Measurements from ENCODE around the gene SEC23IP.

SEC23IP gene

DNA sequence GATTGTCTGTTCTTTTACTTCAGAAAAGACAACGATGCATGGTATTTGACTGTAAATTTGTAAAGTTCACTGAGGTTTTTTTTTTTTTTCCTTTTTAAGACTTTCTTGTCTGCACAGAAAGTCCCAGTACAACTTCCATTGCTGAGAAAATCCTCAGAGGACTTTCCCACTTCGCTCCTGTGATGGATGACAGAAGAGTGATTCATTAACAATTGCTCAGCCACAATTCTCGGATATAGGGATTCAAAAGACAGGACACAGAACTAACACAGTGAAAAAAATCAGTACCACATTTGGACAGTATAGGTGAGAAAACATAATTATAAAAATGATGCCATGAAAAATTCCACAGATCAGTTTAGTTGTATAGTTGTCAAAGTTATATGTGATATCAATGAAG lies 48.0 kb downstream of the SEC23IP start:
- no peak for DNase-seq (ENCODE audit: low spot score)

DNA sequence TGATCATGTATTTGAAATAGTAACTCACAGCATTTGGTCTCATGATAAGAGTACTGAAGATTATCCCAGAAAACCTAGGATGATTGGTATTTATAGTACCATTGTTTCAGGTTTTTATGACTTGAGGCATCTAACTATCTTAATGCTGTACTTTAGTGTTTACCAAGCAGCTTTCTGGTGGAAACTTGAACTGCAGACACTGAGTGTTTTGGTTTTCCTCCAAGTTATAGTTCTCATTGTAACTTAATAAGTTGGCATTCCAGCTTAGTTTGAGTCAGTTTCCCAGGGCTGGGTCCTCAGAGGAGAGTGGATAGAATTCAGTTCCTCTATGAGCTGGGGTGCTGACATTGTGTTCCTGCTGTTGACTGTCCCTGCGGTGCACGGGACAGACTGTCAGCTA lies 50.4 kb downstream of the SEC23IP start:
- DNase-seq (ENCODE audit: low spot score) = no peak

DNA sequence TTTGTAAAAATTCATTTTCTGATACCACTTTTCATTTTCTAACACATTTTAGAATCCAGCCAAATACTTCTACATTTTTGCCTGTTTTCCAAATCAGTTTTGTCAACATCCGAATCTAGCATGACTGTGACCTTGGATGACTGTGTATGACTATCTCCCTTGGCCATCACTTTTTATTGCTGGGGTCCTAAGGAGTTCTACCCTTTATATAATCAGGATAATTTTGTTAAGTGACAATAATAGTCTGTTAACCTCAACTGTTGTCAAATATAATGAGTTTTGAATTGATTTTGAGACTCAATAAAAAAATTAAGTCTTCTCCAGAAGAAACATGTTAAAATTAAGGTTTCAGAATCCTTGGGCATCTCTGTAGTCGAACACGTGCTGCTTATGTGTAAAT lies 53.3 kb downstream of the SEC23IP start:
- no peak for DNase-seq (ENCODE audit: low spot score)

DNA sequence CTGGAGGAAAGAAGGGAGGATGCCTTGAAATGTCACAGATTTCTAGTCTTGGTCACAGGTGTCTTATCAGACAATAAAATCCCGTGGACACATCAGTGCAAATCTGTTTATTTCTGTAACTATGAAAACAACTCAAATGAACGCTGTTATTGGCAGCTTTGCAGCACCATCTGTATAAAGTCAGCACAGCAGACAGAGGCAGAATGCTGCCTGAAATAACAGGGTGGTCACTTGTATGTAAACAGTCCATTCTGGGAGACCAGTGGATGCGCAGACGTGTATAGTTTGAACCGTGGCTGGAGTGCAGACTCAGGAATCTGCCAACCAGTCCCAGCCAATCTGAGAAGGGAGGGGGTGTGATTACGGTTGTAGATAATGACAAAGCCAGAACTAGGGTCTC lies 54.8 kb downstream of the SEC23IP start:
- DNase-seq (ENCODE audit: low spot score) = no peak

DNA sequence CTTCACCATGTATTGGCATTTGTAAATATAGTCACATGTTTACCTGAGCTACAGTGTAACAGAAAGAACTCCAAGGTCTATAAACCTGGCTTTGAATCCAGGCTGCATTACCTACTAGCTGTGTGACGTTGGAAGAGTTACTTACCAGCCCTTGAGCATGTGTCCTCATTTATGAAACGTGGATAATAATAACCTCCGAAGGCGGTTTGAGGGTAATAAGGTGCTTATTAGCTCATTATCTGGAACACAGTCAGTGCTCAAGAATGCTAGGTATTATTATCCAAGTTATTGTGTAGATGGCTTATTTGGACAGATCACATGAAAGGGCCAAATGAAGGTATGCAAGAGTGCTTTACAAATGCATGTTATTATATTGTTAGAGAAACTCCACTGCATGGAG lies 64.9 kb downstream of the SEC23IP start:
- DNase-seq (ENCODE audit: low spot score) = no peak

DNA sequence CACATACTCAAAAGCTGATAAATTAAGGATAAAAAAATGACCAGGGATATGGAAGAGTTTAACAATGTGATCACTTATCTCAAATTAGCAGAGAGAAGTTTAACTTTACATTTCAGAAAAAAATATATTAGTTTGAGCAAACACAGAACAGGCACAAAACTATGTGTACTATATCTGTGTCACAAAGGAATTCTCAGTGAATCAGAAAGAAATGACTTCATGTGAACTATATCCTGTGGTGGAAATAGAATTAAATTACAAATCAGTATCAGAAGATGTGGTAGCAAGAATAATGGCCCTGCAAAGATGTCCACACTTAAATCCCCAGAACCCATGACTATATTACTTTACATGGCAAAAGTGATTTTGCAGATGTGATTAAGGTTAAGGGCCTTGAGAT lies 70.3 kb downstream of the SEC23IP start:
- no peak for DNase-seq (ENCODE audit: low spot score)

DNA sequence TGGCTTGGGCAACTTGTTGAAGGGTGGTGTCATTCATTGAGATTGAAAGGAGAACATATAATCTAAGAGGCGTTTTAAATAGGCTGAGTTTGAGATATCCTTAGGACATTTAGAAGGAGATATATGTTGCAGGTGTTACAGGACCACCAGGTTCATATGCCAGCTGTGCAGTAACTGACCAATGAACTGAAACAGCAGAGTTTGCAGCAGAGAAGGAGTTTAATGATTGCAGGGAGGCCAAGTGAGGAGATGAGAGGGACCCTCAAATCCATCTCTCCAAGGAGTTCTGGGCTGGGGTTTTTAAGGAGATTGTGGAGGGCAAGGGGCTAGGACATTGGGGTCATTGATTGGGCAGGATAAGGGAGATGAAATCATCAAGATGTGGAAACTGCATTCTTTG lies 74.5 kb downstream of the SEC23IP start:
- DNase-seq (ENCODE audit: low spot score) = no peak

DNA sequence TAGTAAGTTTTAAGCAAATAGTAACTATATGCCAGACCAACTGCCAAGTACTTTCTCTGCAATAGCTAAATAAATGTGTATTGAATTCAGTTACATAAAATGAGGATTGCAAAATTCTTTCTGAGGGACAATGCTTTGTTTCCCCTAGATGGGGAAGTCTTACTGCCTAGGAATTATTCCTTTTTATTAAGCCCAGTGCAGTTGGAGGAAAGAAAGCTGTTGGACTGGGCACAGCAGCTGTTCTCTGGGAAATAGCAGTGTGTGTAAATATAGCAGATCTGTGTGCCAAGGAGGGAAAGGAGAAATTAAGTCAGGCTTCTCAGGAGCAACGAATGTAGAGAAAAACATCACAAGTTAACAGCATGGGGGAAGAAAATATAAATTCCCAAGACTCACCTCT lies 77.1 kb downstream of the SEC23IP start:
- DNase-seq (ENCODE audit: low spot score) = no peak

DNA sequence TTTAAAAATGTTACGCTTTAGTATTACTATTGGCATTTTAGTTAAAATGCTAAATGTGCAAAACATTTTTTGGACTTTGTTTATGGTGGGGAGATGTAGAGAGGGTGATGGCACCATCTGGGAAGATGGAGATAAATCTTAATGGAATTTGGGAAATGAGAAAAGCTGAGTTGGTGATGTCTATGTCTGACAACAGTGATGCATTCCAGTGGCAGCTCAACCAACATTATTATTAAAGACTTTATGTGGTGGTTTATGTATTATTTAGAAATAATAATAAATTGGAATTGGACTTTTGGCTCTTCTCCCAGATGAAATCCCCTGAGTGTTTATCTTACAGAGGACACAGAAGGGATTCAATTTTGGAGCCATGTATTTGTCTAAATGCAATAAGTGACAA lies 77.6 kb downstream of the SEC23IP start:
- DNase-seq (ENCODE audit: low spot score) = no peak

DNA sequence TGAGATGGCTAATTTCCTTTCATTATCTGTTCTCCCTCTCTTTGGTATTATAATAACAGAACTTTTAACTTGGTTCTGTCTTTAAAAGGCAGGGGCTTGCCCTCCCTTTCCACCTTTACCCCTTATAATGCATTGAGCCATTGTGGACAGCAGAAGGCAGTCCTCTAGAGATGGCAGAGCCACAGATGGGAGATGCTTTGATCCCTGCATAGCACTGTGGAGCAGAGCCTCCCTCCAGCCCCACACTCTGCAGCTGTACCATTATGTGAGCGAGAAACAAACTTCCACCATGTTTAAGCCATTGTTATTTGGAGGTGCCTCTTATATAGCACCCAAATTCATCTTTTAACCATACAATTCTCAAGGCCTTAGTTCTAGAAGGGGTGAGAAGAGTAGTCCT lies 78.4 kb downstream of the SEC23IP start:
- DNase-seq (ENCODE audit: low spot score) = no peak

DNA sequence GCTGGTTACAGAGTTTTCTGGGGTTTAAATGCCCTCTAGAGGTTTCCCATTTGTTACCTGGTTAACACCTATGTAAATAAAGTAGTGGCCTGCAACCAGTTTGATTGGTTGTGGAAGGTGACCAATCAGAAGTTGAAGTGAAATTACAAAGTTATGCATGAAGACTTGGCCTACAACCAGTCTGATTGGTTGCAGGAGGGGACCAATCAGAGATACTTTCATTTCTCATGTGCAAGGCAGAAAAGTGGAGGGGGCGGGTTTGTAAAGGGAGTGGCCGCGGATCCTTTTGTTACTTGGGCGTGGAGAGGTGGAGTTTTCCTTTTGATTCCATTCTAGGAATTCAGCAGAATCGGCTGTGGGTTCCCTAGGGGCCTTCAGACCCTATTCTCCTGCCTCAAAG lies 80.8 kb downstream of the SEC23IP start:
- DNase-seq (ENCODE audit: low spot score) = no peak

DNA sequence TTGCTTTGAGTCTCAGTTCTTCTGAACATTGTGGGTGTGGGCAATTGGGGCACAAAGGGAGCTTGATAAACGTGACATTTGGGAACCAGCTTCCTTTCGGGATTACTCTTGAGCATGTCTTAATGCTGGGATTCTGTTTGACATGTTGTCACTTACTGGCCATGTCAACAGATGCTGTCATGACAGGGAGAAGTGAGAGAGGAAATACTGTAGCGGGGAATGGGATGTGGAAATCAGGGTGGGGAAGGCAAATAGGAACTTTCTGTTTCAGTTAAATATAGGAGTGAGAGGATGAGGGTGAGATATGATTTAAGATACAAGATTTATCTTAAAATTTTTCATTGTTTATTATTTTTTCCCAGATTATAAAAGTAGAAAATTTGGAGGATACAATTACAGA lies 83.9 kb downstream of the SEC23IP start:
- no peak for DNase-seq (ENCODE audit: low spot score)

DNA sequence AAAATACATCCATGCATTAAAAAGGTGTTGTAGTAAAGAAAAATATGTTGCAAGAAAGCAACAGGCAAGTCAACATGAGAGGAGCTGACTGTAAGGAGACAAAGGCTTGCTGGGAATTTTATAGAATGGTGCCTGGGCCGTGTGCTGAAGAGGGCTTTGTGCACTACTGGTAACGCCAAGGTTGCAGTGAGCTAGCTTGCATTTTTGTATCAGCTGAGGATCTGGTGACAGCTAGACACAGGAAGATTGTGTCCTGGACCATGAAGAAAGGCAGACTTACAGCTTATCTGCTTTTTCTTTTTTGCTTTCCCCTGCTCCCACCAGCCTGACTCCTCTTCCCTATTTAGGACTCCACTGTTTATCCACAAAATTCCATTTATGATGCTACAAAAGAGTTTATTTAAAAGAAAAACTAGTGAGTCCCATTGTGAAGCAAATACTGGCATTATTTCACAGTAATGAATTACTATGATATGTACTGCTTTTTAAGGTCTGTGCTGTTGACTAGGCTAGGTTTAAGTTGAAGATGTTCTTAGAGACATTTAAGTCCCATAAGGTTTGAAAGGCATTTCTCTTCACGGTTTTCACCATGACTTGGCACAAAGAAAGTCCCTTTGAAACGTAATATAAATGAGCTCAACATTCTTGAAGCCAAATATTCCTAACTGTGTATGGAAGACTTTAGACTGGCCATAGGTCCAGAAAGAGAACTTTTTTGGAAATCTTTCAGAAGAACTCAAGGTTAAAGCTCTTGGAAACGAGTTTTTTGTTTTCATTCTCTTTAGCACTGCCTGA lies 88.6 kb downstream of the SEC23IP start:
- no peak for DNase-seq (ENCODE audit: low spot score)

DNA sequence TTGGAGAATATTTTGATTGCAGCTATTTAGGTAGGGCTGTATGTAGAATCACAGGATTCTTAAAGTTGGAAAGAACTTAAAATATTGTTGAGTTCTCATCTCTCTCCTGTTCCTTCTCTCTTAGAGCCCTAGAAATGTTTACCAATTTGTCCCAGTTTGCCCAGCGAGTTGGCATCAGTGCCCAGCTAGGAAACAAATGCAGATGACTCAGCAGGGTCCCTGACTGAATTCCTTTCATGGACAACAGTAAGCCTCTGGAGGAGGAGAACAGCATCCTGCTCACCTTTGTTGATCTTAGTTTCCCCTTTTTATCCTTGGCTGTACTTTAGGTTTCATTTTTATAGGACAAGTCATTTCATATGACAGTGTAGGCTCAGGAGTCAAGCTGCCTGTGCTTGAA lies 89.3 kb downstream of the SEC23IP start:
- DNase-seq (ENCODE audit: low spot score) = no peak

DNA sequence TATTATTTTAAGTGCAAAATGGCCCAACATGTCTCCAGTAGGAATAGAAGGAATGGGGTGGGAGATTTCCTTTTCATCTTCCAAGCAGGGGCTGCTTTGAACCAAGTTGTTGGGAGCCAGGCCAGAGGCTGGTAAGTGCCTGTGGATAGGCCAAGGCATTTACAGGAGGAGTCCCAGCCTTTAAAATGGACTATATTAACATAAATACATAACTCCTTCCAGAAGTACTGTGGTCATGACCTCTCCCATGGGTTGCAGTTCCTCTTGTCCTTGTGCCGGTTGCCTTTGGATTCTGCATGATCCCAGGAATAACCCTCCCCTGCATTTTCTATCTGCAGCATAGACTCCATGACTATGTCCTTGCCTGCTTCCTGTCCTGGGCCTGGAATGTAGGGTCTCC lies 95.8 kb downstream of the SEC23IP start:
- no peak for DNase-seq (ENCODE audit: low spot score)

DNA sequence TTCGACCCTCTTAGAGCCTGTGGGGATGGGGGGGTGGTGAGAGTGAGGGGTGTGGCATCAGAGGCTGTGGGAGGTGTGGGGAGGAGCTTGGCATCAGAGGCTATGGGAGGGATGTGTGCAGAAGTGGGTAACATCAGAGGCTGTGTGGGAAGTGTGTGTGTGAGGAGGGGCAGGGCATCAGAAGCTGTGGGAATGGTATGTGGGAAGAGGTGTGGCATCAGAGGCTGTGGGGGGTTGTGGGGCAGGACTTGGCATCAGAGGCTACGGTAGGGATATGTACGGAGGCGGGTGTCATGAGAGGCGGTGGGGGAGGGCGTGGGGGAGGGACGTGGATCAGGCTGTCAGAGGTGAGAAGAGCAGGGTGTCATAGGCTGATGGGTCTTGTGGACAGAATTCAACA lies 97.4 kb downstream of the SEC23IP start:
- DNase-seq (ENCODE audit: low spot score) = no peak

DNA sequence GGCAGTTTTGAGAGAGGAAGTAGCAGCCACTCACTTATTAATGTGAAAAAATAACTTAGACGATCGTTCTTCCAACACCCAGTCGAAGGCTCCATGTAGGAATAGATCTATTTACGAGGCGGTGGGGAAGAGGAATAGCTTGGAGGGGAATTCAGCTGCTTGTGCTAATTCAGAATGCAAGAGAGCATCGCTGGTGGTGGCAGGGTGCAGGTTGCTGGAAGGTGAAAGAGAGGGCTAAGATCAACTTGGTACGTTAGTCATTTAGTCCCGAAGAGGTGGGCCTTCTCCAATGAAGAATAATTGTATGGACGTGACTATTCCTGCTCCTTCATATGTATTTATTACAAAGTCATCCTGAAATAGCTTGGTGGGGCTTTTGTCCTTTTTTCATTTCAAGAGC lies 98.5 kb downstream of the SEC23IP start:
- no peak for DNase-seq (ENCODE audit: low spot score)

DNA sequence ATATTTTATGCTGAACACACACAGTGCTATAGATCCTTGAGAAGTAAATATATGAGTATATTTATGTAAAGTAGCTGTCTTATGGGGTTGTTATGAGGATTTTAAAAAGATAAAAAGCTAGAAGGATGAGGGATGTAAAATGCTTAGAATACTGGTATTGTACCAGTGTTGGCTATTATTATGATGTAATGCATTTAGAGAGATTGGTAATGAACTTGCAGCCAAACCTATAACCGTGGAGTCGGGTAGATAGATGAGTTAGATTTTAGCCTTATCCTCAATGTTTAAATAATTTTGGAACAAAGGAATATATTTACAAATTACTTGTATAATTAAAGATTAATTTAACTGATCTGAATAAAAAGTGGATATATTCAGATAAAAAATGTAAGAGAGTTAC lies 99.3 kb downstream of the SEC23IP start:
- no peak for DNase-seq (ENCODE audit: low spot score)
